HG03558 (cell line): ENCODE results near the gene DTD1.

ENCODE experiments used
- ATAC-seq: cut with Tn5 transposase; IDR thresholded peaks from one replicate; pipeline ENCODE4 v1.9.1; 2021; ENCODE audit warnings: moderate number of reproducible peaks; ENCODE audit not compliant: unreplicated experiment; ENCODE audit errors: extremely low read depth

The DTD1 gene

GRCh38 chr20:18653736-18654447 lies 66.0 kb downstream of the DTD1 start:
- ATAC-seq: no peak

DNA sequence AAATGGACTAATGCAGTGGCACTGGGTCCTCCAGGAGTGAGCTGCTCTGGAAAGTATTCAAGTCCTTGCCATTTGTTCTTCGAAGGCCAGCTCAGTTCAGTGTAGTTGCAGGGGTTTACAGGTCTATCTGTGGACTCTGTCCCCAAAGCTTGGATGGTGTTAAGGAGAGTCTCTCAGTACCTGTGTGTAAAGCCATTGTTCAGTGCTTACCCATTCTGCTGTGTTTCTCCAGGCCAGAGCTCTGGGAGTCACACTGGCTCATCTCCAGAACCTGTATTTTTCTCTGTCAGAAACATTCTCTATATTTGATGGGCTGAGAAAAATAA lies 66.6 kb downstream of the DTD1 start:
- ATAC-seq: no peak

DNA sequence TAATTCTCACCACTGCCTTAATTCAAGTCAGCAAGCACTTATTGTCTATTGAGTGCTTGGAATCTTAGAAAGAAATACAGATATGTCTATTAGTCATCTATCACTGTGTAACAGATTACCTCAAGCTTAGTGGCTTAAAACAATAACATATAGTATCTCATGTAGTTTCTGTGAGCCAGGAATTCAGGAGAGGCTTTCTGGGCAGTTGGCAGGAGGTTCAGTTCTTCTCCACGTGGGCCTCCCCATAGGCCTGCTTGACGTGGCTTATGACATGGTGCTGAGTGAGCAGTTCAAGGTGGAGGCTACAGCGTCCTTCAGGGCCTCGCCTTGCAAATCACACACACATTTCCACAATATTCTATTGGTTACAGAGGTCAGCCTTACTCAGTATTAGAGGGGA lies 69.7 kb downstream of the DTD1 start:
- ATAC-seq: no peak

DNA sequence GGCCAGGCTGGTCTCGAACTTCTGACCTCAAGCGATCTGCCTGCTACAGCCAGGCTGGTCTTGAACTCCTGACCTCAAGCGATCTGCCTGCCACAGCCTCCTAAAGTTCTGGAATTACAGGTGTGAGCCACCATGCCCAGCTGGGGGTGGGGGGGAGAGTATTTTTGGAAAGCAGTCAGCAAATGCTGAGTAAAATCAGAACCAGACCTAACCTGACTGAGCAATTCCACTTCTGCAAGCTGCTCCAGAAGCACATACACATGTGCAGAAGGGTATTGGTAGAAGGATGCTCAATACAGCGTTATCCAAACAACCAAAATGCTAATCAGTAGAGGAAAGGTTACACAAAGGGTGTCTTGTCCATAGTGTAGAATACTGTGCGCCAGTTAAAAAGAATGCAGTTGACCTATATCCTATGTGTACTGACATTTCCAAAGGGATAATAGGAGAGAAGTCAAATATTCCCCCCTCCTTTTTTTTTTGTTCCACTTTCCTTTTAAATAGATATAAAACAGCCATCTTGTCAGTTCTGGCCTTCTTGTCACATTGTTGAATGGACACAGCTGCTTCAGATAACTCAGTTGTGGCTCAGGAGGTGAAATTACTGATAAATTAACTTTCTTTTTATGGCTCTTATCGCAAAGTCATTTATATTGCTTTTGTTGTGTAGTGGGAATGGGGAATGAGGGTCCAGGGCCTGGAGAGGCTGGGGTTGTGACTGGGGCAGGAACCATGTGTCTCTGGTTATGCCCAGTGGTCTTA lies 74.6 kb downstream of the DTD1 start:
- no peak for ATAC-seq

DNA sequence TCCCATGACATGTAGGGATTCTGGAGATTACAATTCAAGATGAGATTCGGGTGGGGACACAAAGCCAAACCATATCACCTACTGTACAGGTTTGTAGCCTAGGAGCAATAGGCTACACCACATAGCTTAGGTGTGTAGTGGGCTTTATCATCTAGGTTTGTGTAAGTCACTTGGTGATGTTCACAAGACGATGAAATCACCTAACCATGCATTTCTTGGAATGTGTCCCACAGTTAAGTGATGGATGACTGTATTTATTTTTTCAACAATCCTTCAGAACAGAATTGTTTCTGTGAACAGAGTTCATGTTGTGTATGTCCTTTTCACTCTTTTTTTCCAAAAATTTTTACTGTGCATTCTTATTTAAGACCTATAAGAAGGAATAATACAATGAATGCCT lies 76.1 kb downstream of the DTD1 start:
- ATAC-seq: no peak

- no peak for ATAC-seq
Observed at GRCh38 chr20:18665135-18665534, 77.3 kb downstream of the DTD1 start.

DNA sequence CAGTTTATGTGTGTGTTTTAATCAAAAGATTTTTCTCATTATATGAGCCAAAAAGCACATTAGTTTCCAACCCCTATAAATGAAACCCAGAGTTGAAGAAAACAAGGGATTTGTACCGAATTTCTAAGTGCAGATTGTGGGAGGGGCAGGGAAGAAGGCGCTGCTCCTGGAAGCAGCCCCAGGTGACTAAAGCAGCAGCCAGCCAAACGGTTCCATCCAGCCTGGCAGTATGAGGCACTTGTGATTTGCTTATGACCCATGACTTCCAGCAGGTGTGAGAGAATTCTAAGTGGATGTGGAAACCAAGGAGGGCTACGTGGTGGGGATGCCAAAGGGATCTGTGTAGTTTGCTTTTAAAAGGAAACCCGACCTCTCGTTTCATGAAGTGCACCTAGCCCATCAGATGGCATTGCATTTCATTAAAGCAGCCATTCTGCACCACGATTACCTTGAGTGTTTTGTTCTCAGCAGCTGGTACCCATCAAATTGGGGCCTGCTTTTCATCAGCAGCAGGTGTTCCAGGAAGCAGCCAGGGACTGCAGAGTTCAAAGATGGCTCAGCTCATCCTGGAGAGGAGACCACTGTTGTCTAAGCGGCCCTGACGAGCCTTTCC lies 79.1 kb downstream of the DTD1 start:
- no peak for ATAC-seq

DNA sequence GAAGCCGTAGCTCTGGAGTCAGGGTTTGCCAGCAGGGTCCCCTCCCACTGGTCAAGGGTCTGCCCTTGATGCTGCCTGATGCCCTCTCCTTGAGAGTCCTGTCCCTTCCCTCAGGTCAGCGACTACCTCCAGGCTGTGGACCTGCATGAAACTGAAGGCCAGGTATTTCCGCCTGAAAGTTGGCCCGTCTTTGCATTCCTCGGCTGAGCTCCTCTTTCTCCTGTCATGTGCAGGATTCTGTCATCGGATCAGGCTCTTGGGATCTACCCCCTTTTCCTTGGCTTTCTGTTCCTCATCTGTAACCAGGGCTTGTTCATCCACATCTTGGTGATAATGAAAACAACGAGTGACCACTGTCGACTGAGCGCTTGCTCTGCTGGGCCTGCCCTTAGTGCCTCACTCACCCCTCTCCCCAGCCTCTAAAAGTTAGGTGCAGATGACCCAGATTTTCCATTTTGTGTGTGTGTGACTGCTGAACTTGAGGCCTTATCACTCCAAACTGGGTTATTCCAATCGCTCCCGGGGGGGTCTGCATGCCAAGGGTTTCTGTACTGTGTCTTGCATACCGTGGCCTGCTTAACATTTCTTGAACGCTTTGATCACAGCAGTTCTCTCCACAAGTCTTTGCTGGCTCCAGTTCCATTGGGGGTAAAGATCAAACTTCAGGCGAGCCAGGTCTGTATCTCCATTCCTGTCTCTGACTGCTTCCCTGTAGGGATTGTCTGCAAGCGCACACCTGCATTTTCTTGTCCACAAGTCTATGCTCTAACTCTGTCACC lies 81.6 kb downstream of the DTD1 start:
- ATAC-seq: no peak

- no peak for ATAC-seq
Observed at GRCh38 chr20:18671203-18671710, 83.4 kb downstream of the DTD1 start.

DNA sequence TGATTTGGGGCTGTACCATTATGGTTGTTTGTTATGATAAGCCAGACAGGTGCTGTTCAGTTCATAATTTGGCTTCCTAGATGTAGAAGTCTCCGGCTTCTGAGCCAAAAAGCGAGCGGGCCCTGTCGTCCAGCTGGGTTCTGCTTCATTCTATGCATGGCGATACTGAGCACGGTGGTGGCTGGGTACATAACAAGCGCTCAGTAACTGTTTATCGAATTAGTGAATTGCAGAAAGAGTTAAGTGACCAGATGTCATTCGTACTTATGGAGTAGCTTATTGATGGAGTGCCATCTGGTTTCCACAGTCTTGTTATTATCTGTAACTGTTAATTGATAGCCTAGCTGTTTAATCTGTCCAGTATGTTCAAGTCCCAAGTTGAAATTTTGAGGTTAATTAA lies 85.0 kb downstream of the DTD1 start:
- no peak for ATAC-seq

DNA sequence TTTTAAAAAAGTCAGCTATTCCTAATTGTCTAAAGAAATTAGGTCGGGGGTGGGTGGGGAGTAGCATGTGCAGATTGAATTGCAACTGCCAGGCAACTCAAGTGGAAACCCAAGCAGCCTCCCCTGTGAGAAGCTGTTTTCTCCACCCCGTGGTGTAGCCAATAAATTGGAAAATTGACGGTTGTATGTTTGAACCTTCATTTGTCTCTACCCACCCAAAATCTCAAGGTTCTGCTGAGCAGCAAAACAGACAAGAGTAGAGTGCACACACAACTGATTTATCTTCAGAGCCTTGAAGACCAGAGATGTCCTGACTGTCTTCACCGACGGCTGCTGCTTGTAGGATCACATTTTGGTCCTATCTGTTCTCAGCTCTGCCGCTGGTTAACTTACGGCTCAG lies 88.5 kb downstream of the DTD1 start:
- ATAC-seq: no peak

DNA sequence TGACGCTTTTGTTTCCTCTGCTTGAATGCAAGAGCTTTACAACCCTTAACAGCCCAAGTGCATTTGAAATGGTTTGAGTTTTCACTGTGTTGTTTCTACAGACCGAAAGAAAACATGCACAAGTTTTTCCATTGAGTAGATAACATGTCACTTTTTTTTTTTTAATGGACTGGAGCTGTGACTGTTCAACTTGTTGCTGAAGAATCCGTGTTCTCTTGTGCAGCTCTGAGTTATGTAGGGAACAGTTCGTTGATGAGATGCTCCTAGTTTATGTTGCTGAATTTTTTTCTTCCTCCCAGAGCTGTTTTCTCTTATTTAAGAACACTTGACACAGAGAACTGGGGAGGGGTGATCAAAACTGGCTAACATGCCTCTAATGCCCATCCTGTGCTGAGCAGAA lies 89.3 kb downstream of the DTD1 start:
- ATAC-seq: no peak

DNA sequence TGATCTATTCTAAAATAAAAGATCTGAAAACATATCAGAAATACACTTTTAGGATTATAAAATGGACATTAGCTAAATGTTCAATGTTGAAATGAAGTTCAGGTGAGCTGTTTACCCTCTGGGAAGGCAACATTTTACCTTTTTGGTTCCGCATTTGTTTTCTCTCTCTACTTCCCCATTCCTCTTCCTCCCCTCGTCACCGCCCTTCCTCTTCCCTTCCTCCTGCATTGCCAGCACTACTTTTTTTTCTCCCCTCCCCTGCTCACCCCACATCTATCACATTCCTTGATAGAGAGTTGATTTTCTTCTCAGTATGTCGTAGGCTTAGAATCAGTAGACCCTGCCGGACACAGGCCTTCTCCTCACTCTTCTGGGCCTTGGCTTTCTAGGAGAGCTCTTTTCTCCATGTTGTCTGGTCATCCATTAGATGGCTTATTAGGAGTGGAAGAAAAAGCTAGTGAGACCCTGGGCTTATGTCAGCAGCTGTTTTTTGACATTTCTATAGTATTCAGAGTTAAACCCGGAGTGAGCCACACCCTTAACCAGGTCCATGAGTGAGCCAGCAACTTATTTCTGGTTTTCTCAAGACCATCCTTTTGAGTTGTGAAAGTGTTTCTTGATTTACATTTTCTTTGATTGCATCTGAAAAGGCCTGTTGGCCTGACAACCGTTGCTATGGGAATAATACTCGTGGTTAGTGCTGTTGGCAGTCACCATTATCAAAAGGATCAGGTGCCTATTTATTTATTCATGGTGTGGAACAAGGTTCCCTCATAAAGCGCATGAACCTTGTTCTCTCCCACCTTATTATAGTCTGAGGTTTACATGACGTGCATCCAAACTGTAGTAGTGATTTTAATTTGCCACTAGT lies 90.9 kb downstream of the DTD1 start:
- no peak for ATAC-seq

DNA sequence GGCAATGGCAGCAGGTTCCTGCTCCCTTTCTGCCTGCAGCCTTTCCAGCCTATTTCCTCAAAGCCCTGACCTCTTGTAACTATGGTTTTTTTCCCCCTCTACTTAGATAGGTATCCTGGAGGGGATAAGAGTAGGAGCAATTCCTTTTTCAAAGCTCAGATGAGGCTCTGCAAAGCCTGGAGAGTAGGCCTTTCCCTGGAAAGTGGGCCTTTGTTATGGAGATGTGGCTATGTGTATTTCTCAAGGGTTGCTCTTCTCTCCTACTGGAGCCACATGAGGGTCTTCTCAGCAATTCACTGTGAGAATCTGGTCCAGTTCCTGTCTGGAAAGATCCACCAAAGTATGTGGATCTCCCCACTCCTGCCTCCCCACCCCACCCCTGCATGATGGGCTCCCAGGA lies 96.0 kb downstream of the DTD1 start:
- ATAC-seq: no peak

- no peak for ATAC-seq
Observed at GRCh38 chr20:18684775-18685174, 96.9 kb downstream of the DTD1 start.

DNA sequence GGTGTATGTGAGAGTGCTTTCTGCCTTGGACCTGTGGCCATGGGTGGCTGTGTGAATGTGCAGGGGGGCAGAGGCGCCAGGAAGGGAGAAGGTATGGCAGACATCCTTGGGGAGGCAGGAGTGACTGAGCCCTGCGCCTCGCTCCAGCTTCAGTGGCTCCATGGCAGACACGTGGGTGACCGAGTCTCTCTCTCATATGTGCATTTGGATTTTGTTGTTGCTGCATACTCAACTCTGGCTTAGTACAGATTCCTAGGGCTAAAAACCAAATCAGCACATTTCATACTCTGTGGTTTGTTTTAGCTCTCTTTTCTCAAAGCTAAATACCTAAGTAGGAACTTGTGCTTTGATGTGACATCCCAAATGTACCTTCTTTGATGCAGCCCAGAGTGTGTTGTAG lies 97.6 kb downstream of the DTD1 start:
- no peak for ATAC-seq

GRCh38 chr20:18686696-18687095 lies 98.8 kb downstream of the DTD1 start:
- ATAC-seq: no peak

DNA sequence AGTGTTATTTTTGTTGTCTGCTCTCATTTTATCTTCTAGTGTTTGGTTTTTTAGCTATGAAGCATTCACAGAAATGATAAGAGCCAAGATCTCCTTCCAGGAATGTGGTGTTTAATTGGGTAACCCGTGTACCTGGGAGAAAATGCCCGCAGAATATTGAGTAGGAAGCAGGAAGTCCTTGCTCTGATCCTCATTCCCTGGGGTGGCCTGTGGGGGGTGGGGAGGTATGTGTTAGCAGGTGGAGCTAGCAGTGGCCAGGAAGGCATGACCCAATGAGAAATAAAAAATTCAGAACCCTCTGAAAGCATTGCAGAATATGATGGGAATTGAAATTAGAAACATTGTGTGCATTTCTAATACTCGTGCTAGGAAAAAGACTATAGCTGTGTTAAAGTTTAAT lies 100.8 kb downstream of the DTD1 start:
- no peak for ATAC-seq

- ATAC-seq: no peak
Observed at GRCh38 chr20:18689557-18689956, 101.7 kb downstream of the DTD1 start.

DNA sequence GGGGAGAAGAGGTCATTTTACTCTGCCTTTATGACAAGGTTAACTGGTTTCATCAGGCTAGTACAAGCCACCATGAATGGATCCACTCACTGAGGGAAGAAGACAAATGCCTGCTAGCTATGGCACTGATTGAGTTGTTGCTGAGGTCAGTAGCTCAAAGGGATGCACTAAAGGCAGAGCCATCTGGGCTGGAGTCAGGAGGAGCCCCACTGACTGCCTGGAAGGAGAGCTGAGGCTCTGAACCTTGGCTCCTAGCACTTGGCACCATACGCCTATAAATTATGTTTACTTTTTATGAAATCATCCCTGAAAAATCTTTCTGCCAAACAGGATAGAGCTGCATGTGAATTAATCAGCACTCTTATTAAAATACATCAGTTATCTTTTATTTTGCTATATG lies 104.6 kb downstream of the DTD1 start:
- no peak for ATAC-seq
